IPS DF 19.7 (cell line): ENCODE measurements around the gene SIL1.

ENCODE experiments used
- DNase-seq: peaks from one replicate; pipeline ENCODE4 v3.0.0-alpha.2; 2013; ENCODE audit warnings: low read depth, low spot score

SIL1 gene

GRCh38 chr5:138961221-138961620, 236.9 kb downstream of the SIL1 start:
- no peak for DNase-seq

GRCh38 chr5:138960145-138960692, 237.9 kb downstream of the SIL1 start:
- DNase-seq, result no peak

DNA sequence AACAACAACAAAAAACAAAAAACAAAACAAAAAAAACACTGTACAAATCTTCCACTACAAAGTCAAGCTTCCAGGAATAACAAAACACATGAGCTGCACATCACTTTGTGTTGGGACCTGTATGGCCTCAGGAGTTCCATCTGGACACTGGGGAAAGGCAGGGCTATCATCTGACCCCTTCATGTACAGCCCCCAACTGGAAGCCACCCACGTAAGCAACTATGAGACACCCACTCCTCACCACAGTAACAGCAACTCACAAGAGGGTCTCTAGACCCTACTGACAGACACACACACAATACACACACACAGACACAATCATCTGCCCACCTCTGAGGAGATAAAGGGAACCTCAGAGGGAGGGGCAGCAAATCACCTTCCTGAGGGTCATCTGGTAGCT, 241.4 kb downstream of the SIL1 start:
- no peak for DNase-seq

GRCh38 chr5:138955671-138956295, 242.4 kb downstream of the SIL1 start:
- DNase-seq, result no peak

DNA sequence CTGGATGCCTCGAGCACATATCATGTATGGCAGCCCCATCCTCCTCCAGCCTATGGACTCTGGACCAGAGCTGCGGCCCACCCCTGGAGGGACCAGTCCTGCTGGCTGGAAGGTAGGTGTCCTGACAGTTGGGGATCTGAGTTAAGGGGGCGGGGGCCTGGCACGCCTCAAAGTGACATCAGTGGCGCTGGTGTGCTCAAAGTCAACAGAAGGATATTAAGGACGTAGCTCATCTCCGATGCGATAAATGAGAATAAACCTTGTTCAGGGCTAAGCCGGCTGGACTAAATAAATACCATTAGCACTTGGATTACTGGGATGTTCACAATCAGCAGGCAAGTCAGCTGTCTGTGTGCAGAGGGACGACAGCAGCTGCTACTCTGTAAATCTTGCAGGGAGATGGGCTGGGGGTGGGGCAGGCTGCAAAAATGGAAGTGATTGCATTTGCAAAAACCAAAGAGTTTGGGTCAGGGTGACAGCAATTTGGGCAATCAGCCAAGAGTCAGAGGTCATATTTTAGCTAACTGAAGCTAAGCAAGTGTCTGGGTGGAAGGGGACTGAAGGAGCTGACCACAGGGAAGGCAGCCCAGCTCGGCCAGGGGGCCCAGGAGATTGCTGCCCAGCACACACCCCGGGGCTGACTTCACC, 243.0 kb downstream of the SIL1 start:
- no peak for DNase-seq

DNA sequence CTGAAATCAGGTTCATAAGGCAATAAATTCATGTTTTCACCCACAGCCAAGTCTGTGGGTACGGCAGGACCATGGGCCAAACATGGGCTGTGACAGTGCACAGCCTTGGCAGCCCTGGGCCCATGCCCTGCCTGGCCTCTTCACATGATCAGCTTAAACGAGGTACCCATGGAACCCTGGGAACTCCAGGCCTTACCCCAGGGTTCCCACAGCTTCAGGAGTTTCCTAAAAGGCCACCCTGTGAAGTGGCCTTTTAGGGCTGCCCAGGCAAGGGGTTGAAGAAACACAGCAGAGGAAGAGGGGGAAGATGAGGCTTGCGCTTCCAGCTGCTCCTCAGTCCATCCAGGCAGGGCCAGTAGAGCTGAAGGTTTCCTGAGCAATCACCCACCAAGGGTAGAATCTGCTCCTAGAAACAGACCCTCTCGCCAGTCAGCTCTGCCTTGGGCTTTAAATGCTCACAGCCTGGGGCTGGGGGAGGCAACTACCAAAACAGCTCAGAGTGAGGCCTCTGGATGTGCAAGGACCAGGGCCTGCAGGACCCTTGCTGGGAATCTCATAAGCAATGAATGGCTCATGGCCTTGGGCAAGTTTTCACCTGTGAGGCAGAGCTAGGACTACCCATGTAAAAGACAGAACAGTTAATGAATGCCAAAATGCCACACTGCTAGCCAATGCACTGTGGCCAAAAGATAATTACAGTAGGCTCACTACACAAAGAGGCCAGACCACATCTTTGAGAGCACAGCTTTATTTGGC, 243.7 kb downstream of the SIL1 start:
- DNase-seq, result no peak

GRCh38 chr5:138953387-138954256, 244.5 kb downstream of the SIL1 start:
- no peak for DNase-seq

DNA sequence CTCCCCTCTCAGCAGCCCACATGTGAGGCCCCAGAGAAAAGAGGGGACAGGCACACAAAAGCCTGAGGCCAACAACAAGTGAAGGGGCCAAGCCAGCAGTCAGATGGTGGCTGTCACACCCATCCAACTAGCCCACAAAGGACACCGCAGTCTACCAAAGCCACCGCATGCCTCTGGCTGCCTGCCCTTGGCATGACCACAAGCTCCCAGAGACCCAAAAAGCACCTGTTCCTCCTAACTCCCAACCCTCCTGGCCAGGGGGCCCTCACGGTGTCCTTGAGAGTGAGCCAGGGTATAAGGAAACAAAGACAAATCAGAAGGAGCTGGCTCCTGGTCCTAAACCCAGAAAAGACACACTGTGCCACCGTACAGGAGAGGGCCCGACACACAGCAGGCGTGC, 245.2 kb downstream of the SIL1 start:
- no peak for DNase-seq

DNA sequence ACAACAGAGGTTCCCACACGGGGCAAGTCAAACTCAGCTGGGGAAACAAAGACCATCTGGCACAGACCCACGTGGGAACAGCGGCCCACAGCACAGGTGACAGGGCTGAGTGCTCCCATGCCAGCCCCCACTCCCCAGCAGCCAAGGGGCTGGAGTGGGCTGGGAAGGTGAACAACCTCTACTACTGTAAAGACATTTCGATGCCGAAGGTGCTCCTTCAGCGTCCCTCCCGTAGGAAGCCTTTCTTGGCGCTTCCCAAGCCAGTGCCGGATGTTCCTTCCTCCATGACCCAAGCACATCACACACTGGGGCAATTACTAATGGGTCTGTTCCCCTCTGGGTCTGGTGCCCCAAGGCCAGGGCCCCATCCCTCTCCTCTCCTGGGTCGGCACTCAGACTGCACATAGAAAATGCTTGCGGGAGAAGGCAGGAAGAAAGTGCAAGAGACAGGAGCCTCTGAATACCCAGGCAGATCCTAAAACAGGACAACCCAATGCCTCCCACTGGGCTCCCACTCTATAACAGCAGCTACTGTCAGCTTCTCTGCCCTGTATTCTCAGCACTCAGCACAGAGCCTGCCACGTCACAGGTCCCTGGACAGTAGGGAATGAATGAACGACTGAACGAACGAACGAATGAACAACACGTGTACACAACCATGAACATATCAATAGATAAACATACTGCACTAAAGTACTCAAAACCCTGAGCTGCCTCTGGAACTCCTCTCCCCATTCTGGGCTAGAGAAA, 246.0 kb downstream of the SIL1 start:
- DNase-seq, result no peak

- DNase-seq, result no peak
Measured at GRCh38 chr5:138951091-138951985, 246.8 kb downstream of the SIL1 start.

DNA sequence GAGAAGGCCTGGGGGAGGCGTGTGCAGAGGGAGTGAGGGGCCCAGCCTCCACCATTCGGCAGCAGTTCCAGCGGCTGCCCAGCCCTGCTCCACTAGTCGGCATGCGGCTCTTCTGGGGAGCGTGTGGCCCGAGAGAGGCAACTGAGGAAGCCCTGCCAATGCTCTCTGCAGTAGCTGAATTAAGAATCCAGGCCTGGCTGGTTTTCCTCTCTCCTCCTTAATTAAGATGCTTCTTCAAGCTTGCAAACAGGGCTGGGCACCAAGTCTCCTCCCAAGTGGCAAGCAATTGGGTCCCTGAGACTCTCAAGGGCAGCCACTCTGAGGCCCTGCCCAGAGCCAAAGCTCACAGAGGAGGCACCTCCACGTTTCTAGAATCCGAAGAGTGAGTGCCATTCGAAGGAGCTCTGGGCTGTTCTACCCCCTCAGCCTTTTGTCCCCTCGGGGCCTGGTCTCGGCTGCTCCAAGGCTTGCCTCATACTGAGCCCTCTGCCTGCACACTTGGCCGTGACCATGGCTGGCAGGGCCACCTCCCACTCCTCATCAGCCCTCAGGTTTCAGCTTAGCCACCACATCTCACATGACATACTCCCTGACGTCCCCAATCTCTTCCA, 247.6 kb downstream of the SIL1 start:
- no peak for DNase-seq

DNA sequence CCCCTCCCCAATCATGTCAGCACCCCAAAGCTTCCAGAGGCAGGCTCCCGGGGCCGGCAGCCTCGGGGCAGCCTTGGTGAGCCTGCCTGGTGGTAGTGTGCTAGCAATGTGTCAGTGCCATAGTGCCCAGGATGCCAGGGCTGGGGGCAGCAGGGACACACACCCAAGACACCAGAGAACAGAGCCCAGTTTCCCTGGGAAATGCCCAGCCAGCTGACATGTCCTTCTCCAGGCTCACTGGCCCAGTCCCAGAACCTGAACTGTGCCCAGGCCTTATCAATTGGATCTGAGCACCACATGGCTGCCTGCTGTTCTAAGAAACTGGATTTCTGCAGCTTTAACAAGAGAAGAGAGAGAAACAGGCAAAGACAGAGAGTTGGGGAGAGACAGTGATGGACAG, 248.2 kb downstream of the SIL1 start:
- DNase-seq, result no peak

DNA sequence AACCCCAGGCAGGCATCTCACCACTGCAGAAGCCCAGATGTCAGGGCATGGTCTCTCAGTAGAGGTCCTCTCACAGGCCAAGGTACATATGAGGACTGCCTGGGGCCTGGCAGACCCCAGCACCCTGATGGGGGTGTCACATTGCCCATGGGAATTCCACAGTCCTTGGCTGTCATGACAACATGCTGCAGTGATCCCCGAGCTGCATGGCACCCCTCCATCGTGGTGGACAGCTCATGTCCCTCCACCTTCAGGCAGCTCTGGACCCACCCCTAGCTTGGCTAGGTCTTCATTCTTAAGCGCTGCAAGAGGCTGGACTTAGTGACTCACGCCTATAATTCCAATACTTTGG, 249.0 kb downstream of the SIL1 start:
- no peak for DNase-seq

DNA sequence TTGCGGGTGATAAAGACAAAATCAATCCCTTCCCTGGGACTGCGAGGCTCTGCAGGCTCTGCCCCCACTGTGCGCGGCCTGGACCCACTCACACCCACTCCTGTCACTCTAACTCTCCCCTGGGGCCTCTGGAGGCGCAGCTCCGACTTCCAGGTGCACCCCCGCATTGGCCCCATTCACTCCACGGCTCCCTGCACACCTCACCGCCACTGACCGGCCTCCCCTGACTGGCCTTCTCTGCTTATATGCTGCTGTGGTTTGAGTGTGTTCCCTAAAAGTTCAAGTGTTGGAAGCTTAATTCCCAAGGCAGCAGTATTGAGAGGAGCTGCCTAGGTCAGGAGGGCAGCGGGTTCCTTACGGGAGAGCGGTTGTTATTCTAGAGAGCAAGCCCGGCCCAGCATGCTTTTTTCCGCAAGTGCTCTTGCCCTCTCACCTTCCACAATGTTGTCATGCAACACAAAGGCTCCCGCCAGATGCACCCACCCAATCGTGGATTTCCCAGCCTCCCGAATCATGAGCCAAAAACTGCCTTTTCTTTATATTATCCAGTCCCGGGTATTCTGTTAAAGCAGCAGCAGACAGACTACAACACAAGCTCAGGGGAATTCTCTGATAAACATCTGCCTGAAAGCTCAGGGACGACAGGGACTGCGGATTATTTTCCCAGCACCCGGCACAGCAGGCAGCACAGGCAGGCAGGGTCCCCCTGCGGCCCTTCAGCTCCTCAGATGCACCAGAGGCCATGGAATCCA, 249.5 kb downstream of the SIL1 start:
- DNase-seq, result no peak

GRCh38 chr5:138947780-138948179, 250.4 kb downstream of the SIL1 start:
- DNase-seq, result no peak

- no peak for DNase-seq
Measured at GRCh38 chr5:138946831-138947560, 251.2 kb downstream of the SIL1 start.

DNA sequence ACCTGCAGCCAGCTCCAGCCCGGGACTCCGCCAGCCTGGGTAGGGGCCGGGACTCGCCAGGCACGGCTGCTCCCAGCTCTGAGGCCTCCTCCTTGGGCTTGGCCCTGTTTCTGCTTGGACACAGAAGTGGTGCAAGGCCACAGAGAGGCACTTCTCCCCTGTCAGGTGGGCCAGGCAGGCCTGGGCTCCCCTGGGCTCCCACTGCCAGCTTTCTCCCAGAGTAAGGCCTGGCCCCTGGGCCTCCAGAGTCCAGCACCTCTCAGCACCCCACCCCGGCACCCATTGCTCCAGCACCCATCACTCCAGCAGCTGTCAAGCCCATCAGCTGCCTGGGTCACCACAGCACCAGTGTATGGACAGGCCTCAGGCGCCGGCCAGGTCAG, 251.9 kb downstream of the SIL1 start:
- DNase-seq, result no peak
